IgD-negative memory B cell (primary cell): Measurements from ENCODE around the gene METRNL. TPM values are rescaled to one million over a fixed set of nuclear protein-coding genes. Genes with fewer than 3 reads are reported as not detected.
"Not testable (repeated sequence)": the region's sequence is repeated elsewhere in the genome, so short reads cannot be mapped to it uniquely, and the experiment has no call there.

Experiments used
- H3K27ac Mint-ChIP-seq, 3 donors: one replicate each; pipeline ENCODE4 v1.8.0; 2020 to 2022; ENCODE audit warnings: mild to moderate bottlenecking in 3 of 3, mixed read lengths in 3 of 3, moderate library complexity in 1 of 3
- H3K27me3 Mint-ChIP-seq: one replicate; pipeline ENCODE4 v1.8.0; 2021; ENCODE audit warnings: mixed read lengths
- H3K36me3 Mint-ChIP-seq: one replicate; pipeline ENCODE4 v1.8.0; 2020; ENCODE audit warnings: mild to moderate bottlenecking, mixed read lengths
- H3K4me1 Mint-ChIP-seq, 3 donors: one replicate each; pipeline ENCODE4 v1.8.0; 2020 to 2022; ENCODE audit warnings: mixed read lengths in 3 of 3, mild to moderate bottlenecking in 1 of 3
- H3K4me3 Mint-ChIP-seq, 4 donors: one replicate each; pipeline ENCODE4 v1.8.0; 2020 to 2022; ENCODE audit warnings: mild to moderate bottlenecking in 4 of 4, mixed read lengths in 4 of 4, moderate library complexity in 3 of 4
- H3K9me3 Mint-ChIP-seq, 3 donors: one replicate each; pipeline ENCODE4 v1.8.0; 2020 to 2021; ENCODE audit warnings: mixed read lengths in 3 of 3, mild to moderate bottlenecking in 1 of 3
- polyA plus RNA-seq: library from polyadenylated mRNA; unstranded; fragments of 300-500 nt; fragmentation: Illumina TruSeq; gene quantifications from one replicate; pipeline ENCODE4 v1.2.3, GENCODE V29; 2021

The METRNL gene
- polyA plus RNA-seq, 1 donor from 2014 or later = 2.1 TPM

GRCh38 chr17:83127431-83128160 is 48.2 kb downstream of the METRNL start:
- H3K27me3 Mint-ChIP-seq = peaks cover 35% of the 10 kb centered on the region
- no peak overlapping the region for H3K27ac Mint-ChIP-seq
- H3K4me1 Mint-ChIP-seq = peaks cover 5 to 11% (median 6%) of the 10 kb centered on the region in 3 donors
- no peaks in the 10 kb centered on the region for H3K36me3 Mint-ChIP-seq
- H3K9me3 Mint-ChIP-seq = no peaks in the 10 kb centered on the region
- H3K4me3 Mint-ChIP-seq = no peak overlapping the region

GRCh38 chr17:83128306-83129240 is 49.2 kb downstream of the METRNL start:
- H3K36me3 Mint-ChIP-seq = no peaks in the 10 kb centered on the region
- peaks cover 27% of the 10 kb centered on the region for H3K27me3 Mint-ChIP-seq
- H3K27ac Mint-ChIP-seq = no peak overlapping the region
- H3K9me3 Mint-ChIP-seq = no peaks in the 10 kb centered on the region
- H3K4me1 Mint-ChIP-seq = peaks cover 5 to 11% (median 6%) of the 10 kb centered on the region in 3 donors
- H3K4me3 Mint-ChIP-seq = no peak overlapping the region

GRCh38 chr17:83129676-83130075 is 50.3 kb downstream of the METRNL start:
- Mint-ChIP-seq H3K36me3 (no peaks in the 10 kb centered on the region), H3K27ac (no peak overlapping the region), H3K4me3 (no peak overlapping the region), H3K9me3 (no peaks in the 10 kb centered on the region), H3K27me3 (peaks cover 23% of the 10 kb centered on the region), H3K4me1 (peaks cover 5 to 10% (median 6%) of the 10 kb centered on the region in 3 donors)

GRCh38 chr17:83131401-83132011 is 52.1 kb downstream of the METRNL start:
- H3K9me3 Mint-ChIP-seq = no peaks in the 10 kb centered on the region
- no peaks in the 10 kb centered on the region for H3K36me3 Mint-ChIP-seq
- no peak overlapping the region for H3K4me3 Mint-ChIP-seq
- H3K27me3 Mint-ChIP-seq = peaks cover 8% of the 10 kb centered on the region
- H3K4me1 Mint-ChIP-seq = peaks cover 0 to 2% (median 0%) of the 10 kb centered on the region in 3 donors
- H3K27ac Mint-ChIP-seq = peak overlapping the region in 1 of 3 donors; percentile 71

GRCh38 chr17:83132251-83133081 is 53.1 kb downstream of the METRNL start:
- Mint-ChIP-seq H3K9me3 (no peaks in the 10 kb centered on the region), H3K4me1 (no peaks in the 10 kb centered on the region), H3K27ac (no peak overlapping the region), H3K36me3 (no peaks in the 10 kb centered on the region), H3K4me3 (no peak overlapping the region), H3K27me3 (peaks cover 5% of the 10 kb centered on the region)

- no peaks in the 10 kb centered on the region for H3K36me3 Mint-ChIP-seq
- no peak overlapping the region for H3K27ac Mint-ChIP-seq
- no peak overlapping the region for H3K4me3 Mint-ChIP-seq
- peaks cover 6% of the 10 kb centered on the region for H3K27me3 Mint-ChIP-seq
- H3K4me1 Mint-ChIP-seq = no peaks in the 10 kb centered on the region
- no peaks in the 10 kb centered on the region for H3K9me3 Mint-ChIP-seq
Measured at GRCh38 chr17:83133302-83134121, 54.1 kb downstream of the METRNL start.

- not testable (repeated sequence) for H3K4me3 Mint-ChIP-seq, H3K36me3 Mint-ChIP-seq, H3K9me3 Mint-ChIP-seq, H3K27ac Mint-ChIP-seq, H3K4me1 Mint-ChIP-seq, H3K27me3 Mint-ChIP-seq
Measured at GRCh38 chr17:83134456-83134855, 55.0 kb downstream of the METRNL start.

GRCh38 chr17:83135692-83136091 is 56.3 kb downstream of the METRNL start:
- H3K36me3 Mint-ChIP-seq = no peaks in the 10 kb centered on the region
- H3K9me3 Mint-ChIP-seq = no peaks in the 10 kb centered on the region
- no peak overlapping the region for H3K27ac Mint-ChIP-seq
- peaks cover 10% of the 10 kb centered on the region for H3K27me3 Mint-ChIP-seq
- no peaks in the 10 kb centered on the region for H3K4me1 Mint-ChIP-seq
- H3K4me3 Mint-ChIP-seq = no peak overlapping the region

GRCh38 chr17:83136156-83136555 is 56.7 kb downstream of the METRNL start:
- Mint-ChIP-seq H3K27ac (no peak overlapping the region), H3K4me1 (no peaks in the 10 kb centered on the region), H3K4me3 (no peak overlapping the region), H3K9me3 (no peaks in the 10 kb centered on the region), H3K36me3 (no peaks in the 10 kb centered on the region), H3K27me3 (peaks cover 11% of the 10 kb centered on the region)

- H3K27me3 Mint-ChIP-seq = peaks cover 8% of the 10 kb centered on the region
- H3K4me3 Mint-ChIP-seq = no peak overlapping the region
- no peaks in the 10 kb centered on the region for H3K36me3 Mint-ChIP-seq
- H3K4me1 Mint-ChIP-seq = no peaks in the 10 kb centered on the region
- H3K9me3 Mint-ChIP-seq = peaks cover 0 to 3% (median under 1%) of the 10 kb centered on the region in 3 donors
- no peak overlapping the region for H3K27ac Mint-ChIP-seq
Measured at GRCh38 chr17:83136931-83137330, 57.5 kb downstream of the METRNL start.

- H3K9me3 Mint-ChIP-seq = peaks cover 0 to 8% (median 5%) of the 10 kb centered on the region in 3 donors
Measured at GRCh38 chr17:83137523-83137922, 58.1 kb downstream of the METRNL start.

GRCh38 chr17:83138820-83139219 is 59.4 kb downstream of the METRNL start:
- Mint-ChIP-seq H3K36me3 (peaks cover 2% of the 10 kb centered on the region), H3K9me3 (peaks cover 3 to 8% (median 7%) of the 10 kb centered on the region in 3 donors), H3K4me3 (no peak overlapping the region), H3K4me1 (no peaks in the 10 kb centered on the region), H3K27ac (no peak overlapping the region), H3K27me3 (peaks cover 13% of the 10 kb centered on the region)

More at GRCh38 chr17:83137523-83137922, 58.1 kb downstream of the METRNL start:
- Mint-ChIP-seq H3K27me3 (peaks cover 10% of the 10 kb centered on the region), H3K4me3 (no peak overlapping the region), H3K27ac (no peak overlapping the region), H3K4me1 (no peaks in the 10 kb centered on the region), H3K36me3 (peaks cover 2% of the 10 kb centered on the region)

GRCh38 chr17:83139541-83140248 is 60.3 kb downstream of the METRNL start:
- not testable (repeated sequence) for H3K27ac Mint-ChIP-seq, H3K4me1 Mint-ChIP-seq, H3K9me3 Mint-ChIP-seq, H3K4me3 Mint-ChIP-seq, H3K36me3 Mint-ChIP-seq
- peaks cover 13% of the 10 kb centered on the region for H3K27me3 Mint-ChIP-seq
